ENCODE measurements around the gene CFAP70. TPM values are rescaled to one million over a fixed set of nuclear protein-coding genes. Genes with fewer than 3 reads are reported as not detected.

CFAP70 gene
- total and polyA plus RNA-seq, 2 of the 8 experiments (the other 6 are each of a cell fraction or from before 2014, with no cell fraction given): 0.21 to 0.30 TPM

GRCh38 chr10:73287441-73287840, 71.2 kb downstream of the CFAP70 start (continued):
- TF ChIP-seq NANOG (IDR thresholded peaks at IDR 0.05; ENCODE audit: insufficient read depth, low read depth, low read length, poor library complexity, severe bottlenecking): no peak
